ENCODE measurements around the gene PMFBP1.

GRCh38 chr16:72110662-72111615 is 61.0 kb downstream of the PMFBP1 start:
- TF ChIP-seq, protein P1, sequence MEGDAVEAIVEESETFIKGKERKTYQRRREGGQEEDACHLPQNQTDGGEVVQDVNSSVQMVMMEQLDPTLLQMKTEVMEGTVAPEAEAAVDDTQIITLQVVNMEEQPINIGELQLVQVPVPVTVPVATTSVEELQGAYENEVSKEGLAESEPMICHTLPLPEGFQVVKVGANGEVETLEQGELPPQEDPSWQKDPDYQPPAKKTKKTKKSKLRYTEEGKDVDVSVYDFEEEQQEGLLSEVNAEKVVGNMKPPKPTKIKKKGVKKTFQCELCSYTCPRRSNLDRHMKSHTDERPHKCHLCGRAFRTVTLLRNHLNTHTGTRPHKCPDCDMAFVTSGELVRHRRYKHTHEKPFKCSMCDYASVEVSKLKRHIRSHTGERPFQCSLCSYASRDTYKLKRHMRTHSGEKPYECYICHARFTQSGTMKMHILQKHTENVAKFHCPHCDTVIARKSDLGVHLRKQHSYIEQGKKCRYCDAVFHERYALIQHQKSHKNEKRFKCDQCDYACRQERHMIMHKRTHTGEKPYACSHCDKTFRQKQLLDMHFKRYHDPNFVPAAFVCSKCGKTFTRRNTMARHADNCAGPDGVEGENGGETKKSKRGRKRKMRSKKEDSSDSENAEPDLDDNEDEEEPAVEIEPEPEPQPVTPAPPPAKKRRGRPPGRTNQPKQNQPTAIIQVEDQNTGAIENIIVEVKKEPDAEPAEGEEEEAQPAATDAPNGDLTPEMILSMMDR (IDR thresholded peaks at IDR 0.05; ENCODE audit: low read length): no peak
- TF ChIP-seq EZH2 (IDR thresholded peaks at IDR 0.05; ENCODE audit: borderline replicate concordance, low read length): no peak
